BLaER1 (cell line): ENCODE results near the gene ARHGAP45.
"Not testable (repeated sequence)": the region's sequence is repeated elsewhere in the genome, so short reads cannot be mapped to it uniquely, and the experiment has no call there.

ENCODE experiments used
- H3K27ac ChIP-seq: shearing (Covaris generic); formaldehyde crosslinking; 2 replicates; pipeline ENCODE4 v1.8.1; 2022
- H3K27me3 ChIP-seq: shearing (Covaris generic); formaldehyde crosslinking; 2 replicates; pipeline ENCODE4 v1.8.1; 2022
- H3K36me3 ChIP-seq: shearing (Covaris generic); formaldehyde crosslinking; 2 replicates; pipeline ENCODE4 v1.8.1; 2022
- H3K4me1 ChIP-seq: shearing (Covaris generic); formaldehyde crosslinking; 2 replicates; pipeline ENCODE4 v1.8.1; 2022
- H3K4me2 ChIP-seq: shearing (Covaris generic); formaldehyde crosslinking; 2 replicates; pipeline ENCODE4 v1.8.1; 2022
- H3K4me3 ChIP-seq: shearing (Covaris generic); formaldehyde crosslinking; 2 replicates; pipeline ENCODE4 v1.8.1; 2022
- H3K9ac ChIP-seq: shearing (Covaris generic); formaldehyde crosslinking; 2 replicates; pipeline ENCODE4 v1.8.1; 2022
- H3K9me3 ChIP-seq: shearing (Covaris generic); formaldehyde crosslinking; 2 replicates; pipeline ENCODE4 v1.8.1; 2022
- H4K20me1 ChIP-seq: shearing (Covaris generic); formaldehyde crosslinking; 2 replicates; pipeline ENCODE4 v1.8.1; 2022
- Cebpa-rat ChIP-seq: shearing (Covaris generic); IDR thresholded peaks from 2 replicates; pipeline ENCODE4 v1.8.1; 2022

Gene ARHGAP45

DNA sequence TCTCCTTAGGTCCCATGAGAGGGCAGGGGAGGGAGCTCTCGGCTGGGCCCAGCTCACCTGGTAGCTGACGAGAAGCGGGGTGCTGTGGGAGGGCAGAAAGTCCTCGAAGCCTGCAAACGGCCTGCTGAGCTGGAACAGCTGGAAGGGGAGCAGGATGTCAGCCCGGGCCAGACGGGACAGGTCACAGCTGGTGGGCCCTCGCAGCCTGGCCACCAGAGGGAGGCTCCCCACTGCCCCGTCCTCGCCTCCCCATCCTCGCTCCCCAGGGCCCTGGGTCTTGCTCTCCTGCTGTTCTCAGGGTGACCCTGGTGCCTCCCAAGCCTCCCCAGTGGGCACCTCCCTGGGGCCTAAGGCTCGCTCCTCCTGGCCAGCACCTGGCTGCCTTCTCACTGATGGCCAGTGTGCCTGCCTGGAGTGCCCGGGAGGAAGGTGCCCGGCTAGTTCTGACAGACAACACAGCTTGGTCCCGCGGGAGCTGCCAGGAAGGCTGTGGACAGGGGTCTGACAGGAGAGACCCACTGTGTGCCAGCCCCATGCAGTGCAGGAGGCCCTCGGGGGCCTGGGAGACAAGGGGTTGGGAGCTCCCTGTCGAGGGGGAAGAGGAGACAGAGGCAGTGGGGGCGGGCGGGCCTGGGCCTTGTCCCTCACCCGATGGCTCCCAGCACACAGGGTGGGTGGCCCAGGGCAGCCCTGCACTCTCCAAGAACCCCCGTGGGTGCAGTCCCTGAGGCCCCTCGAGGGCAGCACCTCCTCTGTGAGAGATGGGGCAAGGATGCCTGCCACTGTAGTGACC, 57.1 kb downstream of the ARHGAP45 start:
- Histone ChIP-seq H3K9me3 (no peaks in the 10 kb centered on the region), H3K27ac (peak overlapping the region; percentile 22; the same call in 1 of the 2 replicates), H3K4me3 (no peak overlapping the region), H3K9ac (no peak overlapping the region), H4K20me1 (peaks cover 59% of the 10 kb centered on the region), H3K4me1 (peaks cover 19% of the 10 kb centered on the region), H3K27me3 (no peaks in the 10 kb centered on the region), H3K4me2 (no peak overlapping the region), H3K36me3 (peaks cover 90% of the 10 kb centered on the region)
- no peak for TF ChIP-seq Cebpa-rat

GRCh38 chr19:1125601-1126467, 58.9 kb downstream of the ARHGAP45 start:
- Histone ChIP-seq H3K4me3 (no peak overlapping the region), H3K36me3 (peaks cover 84% of the 10 kb centered on the region), H3K9me3 (no peaks in the 10 kb centered on the region), H3K4me2 (peak overlapping the region; percentile 57), H4K20me1 (peaks cover 77% of the 10 kb centered on the region), H3K9ac (peak overlapping the region; percentile 50), H3K4me1 (peaks cover 35% of the 10 kb centered on the region), H3K27me3 (no peaks in the 10 kb centered on the region), H3K27ac (peak overlapping the region; percentile 64)
- no peak for TF ChIP-seq Cebpa-rat

DNA sequence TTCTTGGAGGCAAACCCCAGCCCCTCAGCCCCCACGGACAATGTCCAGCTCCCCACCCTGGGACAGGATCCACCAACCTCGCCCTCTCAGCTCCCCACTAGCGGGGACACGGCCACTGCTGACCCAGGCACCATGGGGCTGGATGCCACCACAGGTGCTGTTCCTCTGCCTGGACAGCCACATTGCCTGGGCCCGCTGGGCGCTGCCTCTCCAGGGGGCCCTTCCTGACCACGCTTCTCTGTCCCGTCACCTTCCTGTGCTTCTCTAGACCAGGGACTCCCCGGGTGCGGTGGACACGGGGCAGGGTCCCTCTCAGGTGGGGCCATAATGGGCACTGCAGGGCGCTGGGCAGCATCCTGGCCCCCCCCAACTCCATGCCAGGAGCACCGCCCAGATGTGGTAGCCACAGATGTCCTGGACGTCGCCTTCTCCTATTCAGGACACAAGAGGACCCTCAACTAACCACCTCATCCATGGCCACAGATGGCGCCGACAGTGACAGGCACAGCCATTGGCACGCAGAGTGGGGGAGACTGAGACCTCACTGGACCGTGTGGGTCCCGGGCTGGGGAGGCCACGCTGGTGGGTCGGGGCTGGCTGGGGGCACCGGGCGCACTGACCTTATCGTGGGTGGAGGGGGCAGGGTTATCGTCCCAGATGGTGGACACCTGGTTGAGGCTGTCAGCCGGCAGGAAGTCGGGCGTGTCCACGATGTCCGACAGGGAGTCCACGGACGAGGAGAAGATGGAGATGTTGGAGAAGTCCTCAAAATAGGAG, 60.2 kb downstream of the ARHGAP45 start:
- Histone ChIP-seq H3K9ac (peak overlapping the region; percentile 50; the same call in 1 of the 2 replicates), H3K27ac (peak overlapping the region; percentile 64; the same call in 1 of the 2 replicates), H3K36me3 (peaks cover 70% of the 10 kb centered on the region), H4K20me1 (peaks cover 90% of the 10 kb centered on the region), H3K4me3 (no peak overlapping the region), H3K9me3 (no peaks in the 10 kb centered on the region), H3K4me2 (no peak overlapping the region), H3K4me1 (peaks cover 45% of the 10 kb centered on the region), H3K27me3 (no peaks in the 10 kb centered on the region)
- no peak for TF ChIP-seq Cebpa-rat

DNA sequence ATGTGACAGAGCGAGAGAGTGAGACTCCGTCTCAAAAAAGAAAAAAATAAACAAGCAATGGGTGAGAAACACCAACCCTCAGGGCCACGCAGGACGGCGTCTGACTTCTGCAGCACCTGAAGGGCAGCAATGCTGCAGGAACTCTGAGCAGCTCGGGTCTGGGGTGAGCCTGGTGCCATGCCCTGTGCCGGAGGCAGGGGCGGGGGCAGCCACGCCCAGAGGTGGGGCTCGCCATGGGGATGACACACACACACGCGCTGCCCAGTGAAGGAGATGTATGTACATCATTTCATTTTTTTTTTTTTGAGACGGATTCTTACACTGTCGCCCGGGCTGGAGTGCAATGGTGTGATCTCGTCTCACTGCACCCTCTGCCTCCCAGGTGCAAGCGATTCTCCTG, 61.1 kb downstream of the ARHGAP45 start:
- H3K27ac ChIP-seq = no peak overlapping the region
- peaks cover 55% of the 10 kb centered on the region for H3K4me1 ChIP-seq
- H3K27me3 ChIP-seq = no peaks in the 10 kb centered on the region
- peaks cover 62% of the 10 kb centered on the region for H3K36me3 ChIP-seq
- no peak overlapping the region for H3K9ac ChIP-seq
- no peak overlapping the region for H3K4me3 ChIP-seq
- TF ChIP-seq Cebpa-rat = no peak
- H3K4me2 ChIP-seq = no peak overlapping the region
- H3K9me3 ChIP-seq = no peaks in the 10 kb centered on the region
- peaks cover 93% of the 10 kb centered on the region for H4K20me1 ChIP-seq

DNA sequence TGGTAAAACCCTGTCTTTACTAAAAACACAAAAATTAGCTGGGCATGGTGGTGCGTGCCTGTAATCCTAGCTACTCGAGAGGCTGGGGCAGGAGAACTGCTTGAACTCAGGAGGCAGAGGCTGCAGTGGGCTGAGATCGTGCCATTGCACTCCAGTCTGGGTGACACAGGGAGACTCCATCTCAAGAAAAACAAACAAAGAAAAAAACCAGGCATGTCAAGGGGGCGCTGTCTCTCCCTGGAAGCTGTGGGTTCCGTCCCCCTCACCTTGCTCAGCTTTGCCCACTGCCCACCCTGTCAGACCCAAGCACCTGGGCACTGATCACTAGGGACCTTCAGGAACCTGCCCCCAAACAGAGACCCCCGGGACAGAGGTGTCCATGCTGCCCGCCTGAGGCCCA, 62.1 kb downstream of the ARHGAP45 start:
- H3K4me1 ChIP-seq = peaks cover 64% of the 10 kb centered on the region
- not testable (repeated sequence) for H3K9me3 ChIP-seq

GRCh38 chr19:1129535-1129934, 62.6 kb downstream of the ARHGAP45 start:
- Histone ChIP-seq H3K36me3 (peaks cover 54% of the 10 kb centered on the region), H3K27ac (no peak overlapping the region), H3K27me3 (no peaks in the 10 kb centered on the region), H3K4me1 (peaks cover 68% of the 10 kb centered on the region), H3K9me3 (no peaks in the 10 kb centered on the region), H3K4me3 (no peak overlapping the region), H4K20me1 (peaks cover 92% of the 10 kb centered on the region), H3K9ac (no peak overlapping the region), H3K4me2 (peak overlapping the region; percentile 100; the same call in 1 of the 2 replicates)
- TF ChIP-seq Cebpa-rat = no peak

More for the DNA sequence above, 62.1 kb downstream of the ARHGAP45 start:
- not testable (repeated sequence) for H3K4me2 ChIP-seq, H3K4me3 ChIP-seq, H3K27me3 ChIP-seq, H3K27ac ChIP-seq, H3K9ac ChIP-seq
- H4K20me1 ChIP-seq = peaks cover 93% of the 10 kb centered on the region
- peaks cover 56% of the 10 kb centered on the region for H3K36me3 ChIP-seq

- no peak for TF ChIP-seq Cebpa-rat
- Histone ChIP-seq H3K9ac (peak overlapping the region; percentile 82), H3K4me2 (peak overlapping the region; percentile 100), H3K4me1 (peaks cover 74% of the 10 kb centered on the region), H3K27me3 (no peaks in the 10 kb centered on the region), H4K20me1 (peaks cover 93% of the 10 kb centered on the region), H3K36me3 (peaks cover 39% of the 10 kb centered on the region), H3K9me3 (no peaks in the 10 kb centered on the region), H3K4me3 (peak overlapping the region; percentile 71), H3K27ac (peak overlapping the region; percentile 85)
These were observed 64.1 kb downstream of the ARHGAP45 start for GRCh38 chr19:1130771-1131717.

GRCh38 chr19:1131718-1132551, 65.0 kb downstream of the ARHGAP45 start:
- Histone ChIP-seq H3K27me3 (no peaks in the 10 kb centered on the region), H4K20me1 (peaks cover 93% of the 10 kb centered on the region), H3K9ac (peak overlapping the region; percentile 82), H3K4me3 (peak overlapping the region; percentile 71), H3K9me3 (no peaks in the 10 kb centered on the region), H3K36me3 (peaks cover 30% of the 10 kb centered on the region), H3K4me2 (peak overlapping the region; percentile 100), H3K27ac (peak overlapping the region; percentile 85), H3K4me1 (peaks cover 74% of the 10 kb centered on the region)
- TF ChIP-seq Cebpa-rat = no peak
